Inflammatory macrophage treated with lipopolysaccharide for 4 hours (primary cell): ENCODE measurements around the gene KCNT1.
A peak's percentile ranks its signal among the peaks of the same experiment; 100 is the strongest.

Experiments used
- DNase-seq: peaks from one replicate; pipeline ENCODE4 v3.0.0-alpha.2; 2020

The KCNT1 gene

GRCh38 chr9:135787317-135787716 is 85.3 kb downstream of the KCNT1 start:
- no peak for DNase-seq

GRCh38 chr9:135787776-135788575 is 86.0 kb downstream of the KCNT1 start:
- no peak for DNase-seq

GRCh38 chr9:135788576-135789300 is 86.8 kb downstream of the KCNT1 start:
- DNase-seq = no peak

GRCh38 chr9:135789838-135790291 is 87.9 kb downstream of the KCNT1 start:
- no peak for DNase-seq

- DNase-seq = no peak
These were observed 88.4 kb downstream of the KCNT1 start for GRCh38 chr9:135790356-135790755.

- DNase-seq = no peak
These were observed 88.9 kb downstream of the KCNT1 start for GRCh38 chr9:135790850-135791249.

GRCh38 chr9:135791431-135792267 is 89.7 kb downstream of the KCNT1 start:
- no peak for DNase-seq

GRCh38 chr9:135792268-135793128 is 90.5 kb downstream of the KCNT1 start:
- no peak for DNase-seq

- no peak for DNase-seq
These were observed 91.5 kb downstream of the KCNT1 start for GRCh38 chr9:135793221-135794056.

- DNase-seq = no peak
These were observed 92.0 kb downstream of the KCNT1 start for GRCh38 chr9:135794057-135794335.

GRCh38 chr9:135794361-135794885 is 92.4 kb downstream of the KCNT1 start:
- DNase-seq = no peak

GRCh38 chr9:135795391-135795790 is 93.4 kb downstream of the KCNT1 start:
- DNase-seq = no peak

- DNase-seq = no peak
These were observed 95.0 kb downstream of the KCNT1 start for GRCh38 chr9:135796784-135797485.

GRCh38 chr9:135797507-135798262 is 95.7 kb downstream of the KCNT1 start:
- DNase-seq = peak; percentile 20

- no peak for DNase-seq
These were observed 96.2 kb downstream of the KCNT1 start for GRCh38 chr9:135798263-135798585.

GRCh38 chr9:135799261-135799660 is 97.3 kb downstream of the KCNT1 start:
- DNase-seq = no peak

- no peak for DNase-seq
These were observed 99.1 kb downstream of the KCNT1 start for GRCh38 chr9:135801070-135801469.

GRCh38 chr9:135802876-135803419 is 101.0 kb downstream of the KCNT1 start:
- DNase-seq = no peak

GRCh38 chr9:135803441-135803840 is 101.5 kb downstream of the KCNT1 start:
- no peak for DNase-seq
